Osteoblast (primary cell): ENCODE measurements around the gene RHOH. TPM values are rescaled to one million over a fixed set of nuclear protein-coding genes. Genes with fewer than 3 reads are reported as not detected.

Experiments
- DNase-seq: peaks from one replicate; pipeline ENCODE4 v3.0.0; 2011; ENCODE audit warnings: low spot score, mixed read lengths; ENCODE audit not compliant: insufficient read length; ENCODE audit errors: missing footprints
- H2AFZ ChIP-seq: 2 replicates; pipeline ENCODE4 v1.6.0; 2011; ENCODE audit warnings: mild to moderate bottlenecking, low read length
- H3K27ac ChIP-seq: 2 replicates; pipeline ENCODE4 v1.5.1; 2011; ENCODE audit warnings: mild to moderate bottlenecking, low read depth, low read length, moderate library complexity
- H3K27me3 ChIP-seq: 2 replicates; pipeline ENCODE4 v1.6.0; 2012; ENCODE audit warnings: mild to moderate bottlenecking, control low read depth, inconsistent platforms, low read length, moderate library complexity; ENCODE audit not compliant: insufficient read depth
- H3K36me3 ChIP-seq: 2 replicates; pipeline ENCODE4 v1.5.1; 2011; ENCODE audit warnings: mild to moderate bottlenecking, low read length, control low read depth, moderate library complexity; ENCODE audit not compliant: insufficient read depth
- H3K4me1 ChIP-seq: 2 replicates; pipeline ENCODE4 v1.5.1; 2011; ENCODE audit warnings: mild to moderate bottlenecking, low read length, control low read depth, moderate library complexity; ENCODE audit not compliant: insufficient read depth
- H3K4me2 ChIP-seq: 2 replicates; pipeline ENCODE4 v1.6.0; 2011; ENCODE audit warnings: mild to moderate bottlenecking, low read length; ENCODE audit not compliant: insufficient read depth
- H3K4me3 ChIP-seq: fragments of 200-600 bp; sonication (generic); 3 replicates; pipeline ENCODE4 v1.5.1; 2012; ENCODE audit warnings: mild to moderate bottlenecking, low read length, inconsistent platforms; ENCODE audit not compliant: insufficient read depth
- H3K79me2 ChIP-seq: 2 replicates; pipeline ENCODE4 v1.6.0; 2012; ENCODE audit warnings: mild to moderate bottlenecking, low read length, control low read depth, inconsistent platforms; ENCODE audit not compliant: insufficient read depth
- H3K9me3 ChIP-seq: 2 replicates; pipeline ENCODE4 v1.5.1; 2011; ENCODE audit warnings: low read depth, low read length, control low read depth
- H4K20me1 ChIP-seq: 2 replicates; pipeline ENCODE4 v1.6.0; 2012; ENCODE audit warnings: mild to moderate bottlenecking, low read length, control low read depth; ENCODE audit not compliant: insufficient read depth
- total RNA-seq: library from RNA; depleted of rRNA; stranded (reverse); fragments of >200 nt; gene quantifications from 2 replicates; pipeline ENCODE4 v1.2.3, GENCODE V29; 2012
- TF ChIP-seq, protein P1 (sequence below): IDR thresholded peaks from 2 replicates; pipeline ENCODE4 v1.5.1; 2011; ENCODE audit warnings: mild to moderate bottlenecking, low read depth, low read length, moderate library complexity; ENCODE audit errors: extremely low read depth

Gene RHOH
- total RNA-seq, 1 donor = not detected

DNA sequence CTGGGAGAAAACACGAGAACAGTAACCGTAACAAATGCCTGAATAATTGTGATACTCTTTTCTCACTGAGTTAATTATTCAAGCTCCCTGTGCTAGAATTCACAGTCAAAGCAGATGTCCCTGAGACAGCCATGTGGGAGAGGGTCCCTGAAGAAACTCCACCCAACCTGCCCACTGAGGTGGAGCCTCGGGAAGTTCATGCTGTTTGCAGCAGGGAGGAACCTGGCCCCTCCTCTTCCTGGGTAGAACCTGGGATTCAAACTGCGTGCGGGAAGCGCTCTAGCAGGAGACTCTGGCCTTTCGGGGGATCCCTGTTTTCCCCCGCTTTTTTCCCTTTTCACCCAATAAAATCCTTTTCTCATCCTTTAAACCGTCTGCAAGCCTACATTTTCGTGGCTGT is 20.2 kb upstream of the RHOH start:
- no peak overlapping the region for H3K27ac ChIP-seq
- no peak for DNase-seq
- H2AFZ ChIP-seq = peak overlapping the region; percentile 42
- peak overlapping the region; percentile 42 for H3K4me3 ChIP-seq
- no peaks in the 10 kb centered on the region for H3K27me3 ChIP-seq
- TF ChIP-seq, protein P1, sequence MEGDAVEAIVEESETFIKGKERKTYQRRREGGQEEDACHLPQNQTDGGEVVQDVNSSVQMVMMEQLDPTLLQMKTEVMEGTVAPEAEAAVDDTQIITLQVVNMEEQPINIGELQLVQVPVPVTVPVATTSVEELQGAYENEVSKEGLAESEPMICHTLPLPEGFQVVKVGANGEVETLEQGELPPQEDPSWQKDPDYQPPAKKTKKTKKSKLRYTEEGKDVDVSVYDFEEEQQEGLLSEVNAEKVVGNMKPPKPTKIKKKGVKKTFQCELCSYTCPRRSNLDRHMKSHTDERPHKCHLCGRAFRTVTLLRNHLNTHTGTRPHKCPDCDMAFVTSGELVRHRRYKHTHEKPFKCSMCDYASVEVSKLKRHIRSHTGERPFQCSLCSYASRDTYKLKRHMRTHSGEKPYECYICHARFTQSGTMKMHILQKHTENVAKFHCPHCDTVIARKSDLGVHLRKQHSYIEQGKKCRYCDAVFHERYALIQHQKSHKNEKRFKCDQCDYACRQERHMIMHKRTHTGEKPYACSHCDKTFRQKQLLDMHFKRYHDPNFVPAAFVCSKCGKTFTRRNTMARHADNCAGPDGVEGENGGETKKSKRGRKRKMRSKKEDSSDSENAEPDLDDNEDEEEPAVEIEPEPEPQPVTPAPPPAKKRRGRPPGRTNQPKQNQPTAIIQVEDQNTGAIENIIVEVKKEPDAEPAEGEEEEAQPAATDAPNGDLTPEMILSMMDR = no peak
- H3K36me3 ChIP-seq = no peaks in the 10 kb centered on the region
- peaks cover 7% of the 10 kb centered on the region for H3K4me1 ChIP-seq
- no peaks in the 10 kb centered on the region for H3K79me2 ChIP-seq
- H3K9me3 ChIP-seq = no peaks in the 10 kb centered on the region
- no peaks in the 10 kb centered on the region for H4K20me1 ChIP-seq
- H3K4me2 ChIP-seq = peak overlapping the region; percentile 19

- H3K4me1 ChIP-seq = peaks cover 7% of the 10 kb centered on the region
Measured at GRCh38 chr4:40177591-40177990, 19.2 kb upstream of the RHOH start.

GRCh38 chr4:40178672-40179071 is 18.2 kb upstream of the RHOH start:
- Histone ChIP-seq H3K27me3 (no peaks in the 10 kb centered on the region), H3K4me3 (no peak overlapping the region), H3K9me3 (no peaks in the 10 kb centered on the region), H3K27ac (no peak overlapping the region), H3K79me2 (no peaks in the 10 kb centered on the region), H4K20me1 (no peaks in the 10 kb centered on the region), H3K36me3 (no peaks in the 10 kb centered on the region), H2AFZ (peak overlapping the region; percentile 1), H3K4me1 (peaks cover 10% of the 10 kb centered on the region), H3K4me2 (no peak overlapping the region)
- no peak for DNase-seq
- TF ChIP-seq, protein P1 = no peak

More at GRCh38 chr4:40177591-40177990, 19.2 kb upstream of the RHOH start:
- Histone ChIP-seq H3K4me2 (no peak overlapping the region), H3K27me3 (no peaks in the 10 kb centered on the region), H3K27ac (no peak overlapping the region), H2AFZ (no peak overlapping the region), H3K4me3 (no peak overlapping the region), H3K36me3 (no peaks in the 10 kb centered on the region), H3K9me3 (no peaks in the 10 kb centered on the region), H4K20me1 (no peaks in the 10 kb centered on the region), H3K79me2 (no peaks in the 10 kb centered on the region)
- TF ChIP-seq, protein P1 = no peak
- no peak for DNase-seq

- H3K4me3 ChIP-seq = no peak overlapping the region
- no peak overlapping the region for H2AFZ ChIP-seq
- DNase-seq = peak; percentile 52
- H3K9me3 ChIP-seq = no peaks in the 10 kb centered on the region
- H3K27me3 ChIP-seq = no peaks in the 10 kb centered on the region
- H3K4me1 ChIP-seq = peaks cover 15% of the 10 kb centered on the region
- no peaks in the 10 kb centered on the region for H3K79me2 ChIP-seq
- H3K36me3 ChIP-seq = no peaks in the 10 kb centered on the region
- H3K27ac ChIP-seq = no peak overlapping the region
- H4K20me1 ChIP-seq = no peaks in the 10 kb centered on the region
- no peak overlapping the region for H3K4me2 ChIP-seq
- TF ChIP-seq, protein P1 = no peak
Measured at GRCh38 chr4:40179360-40179759, 17.5 kb upstream of the RHOH start.
